ENCODE data around the gene HOXC5.

HOXC5 gene

DNA sequence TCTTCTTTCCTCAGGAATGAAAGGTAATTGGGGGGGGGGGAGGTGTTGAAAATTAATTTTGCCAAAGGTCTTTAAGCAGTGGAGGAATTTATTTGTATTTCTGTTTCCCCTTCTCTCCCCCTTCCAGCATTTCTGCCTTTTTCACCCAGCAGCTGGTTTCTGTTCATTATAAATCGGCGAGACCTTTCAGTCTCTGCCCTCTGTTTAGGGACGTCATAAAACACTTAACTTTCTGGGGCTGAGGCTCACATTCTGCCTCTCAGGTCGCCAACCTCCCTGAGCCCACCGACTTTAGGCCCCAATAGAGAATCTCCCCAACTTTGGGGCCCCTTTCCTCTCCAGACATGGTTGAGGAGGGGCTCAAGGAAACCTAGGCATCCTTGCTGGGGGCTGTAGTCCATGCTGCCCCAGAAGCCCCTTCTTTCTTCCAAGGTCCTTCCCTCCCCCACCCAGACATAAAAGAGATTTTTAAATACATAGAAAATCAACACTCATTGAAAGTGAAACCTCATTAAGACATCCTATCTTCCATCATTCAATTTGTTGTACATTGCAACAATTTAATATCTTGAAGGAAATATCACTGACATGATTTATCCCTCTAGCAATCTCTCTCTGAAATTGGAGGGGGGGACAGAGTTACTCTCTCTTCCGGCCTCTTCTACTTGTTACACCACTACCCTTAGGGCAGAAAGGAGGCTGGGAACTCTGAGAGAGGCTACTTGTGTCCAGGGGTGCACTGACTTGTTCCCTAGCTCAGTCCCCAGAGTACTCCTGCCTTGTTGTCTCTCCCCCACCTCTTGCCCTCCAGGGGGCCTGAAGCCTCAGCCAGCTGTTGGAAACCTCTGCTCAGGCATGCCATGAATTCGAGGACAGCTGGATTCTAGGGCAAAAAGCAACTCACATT is 7.1 kb upstream of the HOXC5 start:
- Histone ChIP-seq H3K4me3 (ENCODE audit: low read depth, low read length) (no peak overlapping the region), H3K27ac (no peak overlapping the region), H3K36me3 (replicated peaks) (no peaks in the 10 kb centered on the region), H3K27me3 (replicated peaks) (peaks cover 88% of the 10 kb centered on the region)
- TF ChIP-seq, protein P1, sequence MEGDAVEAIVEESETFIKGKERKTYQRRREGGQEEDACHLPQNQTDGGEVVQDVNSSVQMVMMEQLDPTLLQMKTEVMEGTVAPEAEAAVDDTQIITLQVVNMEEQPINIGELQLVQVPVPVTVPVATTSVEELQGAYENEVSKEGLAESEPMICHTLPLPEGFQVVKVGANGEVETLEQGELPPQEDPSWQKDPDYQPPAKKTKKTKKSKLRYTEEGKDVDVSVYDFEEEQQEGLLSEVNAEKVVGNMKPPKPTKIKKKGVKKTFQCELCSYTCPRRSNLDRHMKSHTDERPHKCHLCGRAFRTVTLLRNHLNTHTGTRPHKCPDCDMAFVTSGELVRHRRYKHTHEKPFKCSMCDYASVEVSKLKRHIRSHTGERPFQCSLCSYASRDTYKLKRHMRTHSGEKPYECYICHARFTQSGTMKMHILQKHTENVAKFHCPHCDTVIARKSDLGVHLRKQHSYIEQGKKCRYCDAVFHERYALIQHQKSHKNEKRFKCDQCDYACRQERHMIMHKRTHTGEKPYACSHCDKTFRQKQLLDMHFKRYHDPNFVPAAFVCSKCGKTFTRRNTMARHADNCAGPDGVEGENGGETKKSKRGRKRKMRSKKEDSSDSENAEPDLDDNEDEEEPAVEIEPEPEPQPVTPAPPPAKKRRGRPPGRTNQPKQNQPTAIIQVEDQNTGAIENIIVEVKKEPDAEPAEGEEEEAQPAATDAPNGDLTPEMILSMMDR (IDR thresholded peaks at IDR 0.05; ENCODE audit: low read depth, low read length, missing control alignments), result no peak
- in situ Hi-C loops (cut with HindIII; ENCODE audit: low pct_ligation_motif_present, low sequenced_read_pairs), result no loop called here
- DNase-seq, result no peak

GRCh38 chr12:54026640-54027441 is 6.0 kb upstream of the HOXC5 start:
- Histone ChIP-seq H3K36me3 (replicated peaks) (no peaks in the 10 kb centered on the region), H3K27ac (no peak overlapping the region), H3K27me3 (replicated peaks) (peaks cover 93% of the 10 kb centered on the region), H3K4me3 (ENCODE audit: low read depth, low read length) (no peak overlapping the region)
- DNase-seq, result no peak
- in situ Hi-C loops (cut with HindIII; ENCODE audit: low pct_ligation_motif_present, low sequenced_read_pairs), result no loop called here
- TF ChIP-seq, protein P1 (IDR thresholded peaks at IDR 0.05; ENCODE audit: low read depth, low read length, missing control alignments), result no peak

GRCh38 chr12:54027442-54027786 is 5.4 kb upstream of the HOXC5 start:
- TF ChIP-seq, protein P1 (IDR thresholded peaks at IDR 0.05; ENCODE audit: low read depth, low read length, missing control alignments), result no peak

GRCh38 chr12:54028314-54029201 is 4.3 kb upstream of the HOXC5 start, which contains the start of gene HOXC6:
HOXC6 (plus strand) TSS chr12:54028440; CDS start chr12:54028522, 82 bp downstream.
- in situ Hi-C loops (cut with HindIII; ENCODE audit: low pct_ligation_motif_present, low sequenced_read_pairs), result no loop called here
- H3K27me3 ChIP-seq (replicated peaks), result peaks cover 94% of the 10 kb centered on the region
- H3K36me3 ChIP-seq (replicated peaks), result no peaks in the 10 kb centered on the region
- no peak within 1 kb of the TSS for H3K27ac ChIP-seq
- TF ChIP-seq, protein P1 (IDR thresholded peaks at IDR 0.05; ENCODE audit: low read depth, low read length, missing control alignments), result no peak
- H3K4me3 ChIP-seq (ENCODE audit: low read depth, low read length), result no peak within 1 kb of the TSS
- no peak for DNase-seq

More at GRCh38 chr12:54027442-54027786, 5.4 kb upstream of the HOXC5 start:
- Histone ChIP-seq H3K27ac (no peak overlapping the region), H3K36me3 (replicated peaks) (no peaks in the 10 kb centered on the region), H3K4me3 (ENCODE audit: low read depth, low read length) (no peak overlapping the region), H3K27me3 (replicated peaks) (peaks cover 95% of the 10 kb centered on the region)
- no peak for DNase-seq
- in situ Hi-C loops (cut with HindIII; ENCODE audit: low pct_ligation_motif_present, low sequenced_read_pairs), result no loop called here
